Psoas muscle (tissue), 8 donors: ENCODE measurements around the gene ATOSA. TPM values are rescaled to one million over a fixed set of nuclear protein-coding genes. Genes with fewer than 3 reads are reported as not detected.

Source experiments
- ATAC-seq, 4 donors: fragments of 200-7000 bp; cut with Tn5 transposase; one replicate each; pipeline ENCODE4 v1.9.1; 2020; ENCODE audit warnings: moderate library complexity in 3 of 4, mild to moderate bottlenecking in 2 of 4
- DNase-seq, 2 donors: peaks; one replicate each; pipeline ENCODE4 v3.0.0-alpha.2; 2020
- H3K27ac ChIP-seq: fragments of 200-600 bp; one replicate; pipeline ENCODE4 v1.8.0; 2022
- H3K27me3 ChIP-seq, 3 donors: fragments of 200-600 bp in 1 of 3; one replicate each; pipeline versions ENCODE4 v1.6.1 to v1.8.0; 2013 to 2022; ENCODE audit warnings: low read length in 2 of 3, mild to moderate bottlenecking in 2 of 3, moderate library complexity in 1 of 3; ENCODE audit not compliant: insufficient read depth in 3 of 3
- H3K36me3 ChIP-seq, 2 donors: fragments of 200-600 bp in 1 of 2; one replicate each; pipeline versions ENCODE4 v1.6.1 to v1.8.0; 2013 to 2022; ENCODE audit warnings: low read depth in 1 of 2, mild to moderate bottlenecking in 1 of 2, moderate library complexity in 1 of 2; ENCODE audit not compliant: insufficient read depth in 1 of 2
- H3K4me1 ChIP-seq: fragments of 200-600 bp; one replicate; pipeline ENCODE4 v1.8.0; 2022
- H3K4me3 ChIP-seq: fragments of 200-600 bp; one replicate; pipeline ENCODE4 v1.8.0; 2022; ENCODE audit warnings: mild to moderate bottlenecking
- H3K9me3 ChIP-seq: fragments of 200-600 bp; one replicate; pipeline ENCODE4 v1.8.0; 2022
- CTCF ChIP-seq: fragments of 200-600 bp; IDR thresholded peaks from one replicate; pipeline ENCODE4 v1.8.0; 2022; ENCODE audit warnings: antibody characterized with exemption
- WGBS, 3 donors: extraction: QIAGEN DNeasy Blood & Tissue Kit; methylation state at CpG; one replicate each; pipeline versions ENCODE4 v1.1.6 to v1.1.7; 2013; 5-methylcytosine and 5-hydroxymethylcytosine counted together
- intact Hi-C, 2 donors: fragments of 100-400 bp; cut with DNase I; formaldehyde crosslinking; loops; one replicate each; pipeline versions ENCODE4 v1.11.0 to v1.14.2; 2022
- polyA plus RNA-seq, 3 donors: library from polyadenylated mRNA; stranded (reverse); fragments of 200-250 nt; gene quantifications; one replicate each; pipeline ENCODE4 v1.2.3, GENCODE V29; 2013
- total RNA-seq, 4 donors: library from RNA; stranded (reverse); fragmentation: NEBNext Ultra II Directional in 2 of 4; extraction: Animal tissue kit (Norgen Biotek cat#: 25700) in 2 of 4; gene quantifications; one replicate each; pipeline versions ENCODE4 v1.2.1 to v1.2.4, GENCODE V29; 2021 to 2023
- donor health status: healthy with polysubstance abuse.
- donor health status: DM: no; HTN: no; CAD: no; lungs with moderate emphysema.
- donor health status: Bipolar disorder and iron deficiency.
- donor health status: healthy.
- donor health status: DM: yes; HTN: yes; CAD: no.
- donor health status: DM: no; HTN: no; CAD: no.
- donor health status: DM: no; HTN: no; CAD: no.
- donor health status: DM: yes; HTN: yes; CAD: no.

The ATOSA gene
- total and polyA plus RNA-seq, 7 donors, result 9.8 to 129 (median 60.3) TPM

- DNase-seq (no peak), ATAC-seq (no peak)
- Histone ChIP-seq H3K27me3 (no peaks in the 10 kb centered on the region), H3K4me3 (peak overlapping the region; percentile 32), H3K36me3 (peaks cover 0 to 74% of the 10 kb centered on the region in 2 donors), H3K9me3 (no peaks in the 10 kb centered on the region), H3K27ac (peak overlapping the region; percentile 77), H3K4me1 (peaks cover 82% of the 10 kb centered on the region)
- no peak for TF ChIP-seq CTCF
- intact Hi-C loops, result loop anchor here in 1 of 2 donors (2.0 kb wide), 1 partner anchor 27 kb away; the partner anchor contains the start of gene ATOSA
- 31 to 44% (median 36%) methylated on average over 1 of the region's 1 CpG for WGBS, 3 donors
These were observed 26.9 kb downstream of the ATOSA start for GRCh38 chr15:52652286-52652685.

- 15 to 30% (median 19%) methylated on average over 8 of the region's 8 CpGs for WGBS, 3 donors
- ATAC-seq (peak; percentile 82 to 88 (median 86)), DNase-seq (peak; percentile 29 to 65)
- H3K27me3 ChIP-seq, result no peaks in the 10 kb centered on the region
- H3K4me1 ChIP-seq, result peaks cover 80% of the 10 kb centered on the region
- intact Hi-C loops, result loop anchor here in 1 of 2 donors (2.0 kb wide), 1 partner anchor 27 kb away; the partner anchor contains the start of gene ATOSA
- H3K27ac ChIP-seq, result peak overlapping the region; percentile 77
- peak overlapping the region; percentile 32 for H3K4me3 ChIP-seq
- no peaks in the 10 kb centered on the region for H3K9me3 ChIP-seq
- peaks cover 0 to 74% of the 10 kb centered on the region in 2 donors for H3K36me3 ChIP-seq
- no peak for TF ChIP-seq CTCF
These were observed 27.3 kb downstream of the ATOSA start for GRCh38 chr15:52651868-52652267.

- intact Hi-C loops, result no loop called here
- Histone ChIP-seq H3K4me3 (peak overlapping the region; percentile 32), H3K27ac (peak overlapping the region; percentile 77), H3K36me3 (peaks cover 3 to 75% of the 10 kb centered on the region in 2 donors), H3K4me1 (peaks cover 80% of the 10 kb centered on the region), H3K9me3 (no peaks in the 10 kb centered on the region), H3K27me3 (no peaks in the 10 kb centered on the region)
- no peak for DNase-seq
- TF ChIP-seq CTCF, result no peak
- WGBS, 3 donors, result 87 to 95% (median 92%) methylated on average over 1 of the region's 1 CpG
- ATAC-seq, result no peak
These were observed 28.1 kb downstream of the ATOSA start for GRCh38 chr15:52651114-52651513.

- Histone ChIP-seq H3K27ac (peak overlapping the region; percentile 34), H3K36me3 (peaks cover 3 to 71% of the 10 kb centered on the region in 2 donors), H3K4me1 (peaks cover 72% of the 10 kb centered on the region), H3K4me3 (no peak overlapping the region), H3K9me3 (no peaks in the 10 kb centered on the region), H3K27me3 (no peaks in the 10 kb centered on the region)
- DNase-seq (no peak), ATAC-seq (no peak)
- intact Hi-C loops, result no loop called here
- TF ChIP-seq CTCF, result no peak
These were observed 29.5 kb downstream of the ATOSA start for GRCh38 chr15:52649686-52650085.

GRCh38 chr15:52645916-52646315 is 33.3 kb downstream of the ATOSA start:
- no peaks in the 10 kb centered on the region for H3K27me3 ChIP-seq
- peaks cover 54% of the 10 kb centered on the region for H3K4me1 ChIP-seq
- TF ChIP-seq CTCF, result no peak
- ATAC-seq (peak; percentile 31 to 75 (median 70)), DNase-seq (no peak)
- peak overlapping the region; percentile 47 for H3K27ac ChIP-seq
- H3K4me3 ChIP-seq, result no peak overlapping the region
- intact Hi-C loops, result no loop called here
- 37 to 69% (median 41%) methylated on average over 2 of the region's 2 CpGs for WGBS, 3 donors
- peaks cover 3 to 62% of the 10 kb centered on the region in 2 donors for H3K36me3 ChIP-seq
- no peaks in the 10 kb centered on the region for H3K9me3 ChIP-seq
